ENCODE data around the gene CCL19. TPM values are rescaled to one million over a fixed set of nuclear protein-coding genes. Genes with fewer than 3 reads are reported as not detected.

CCL19 gene
- total and polyA plus RNA-seq, 2 experiments from 2014 or later: not detected

DNA sequence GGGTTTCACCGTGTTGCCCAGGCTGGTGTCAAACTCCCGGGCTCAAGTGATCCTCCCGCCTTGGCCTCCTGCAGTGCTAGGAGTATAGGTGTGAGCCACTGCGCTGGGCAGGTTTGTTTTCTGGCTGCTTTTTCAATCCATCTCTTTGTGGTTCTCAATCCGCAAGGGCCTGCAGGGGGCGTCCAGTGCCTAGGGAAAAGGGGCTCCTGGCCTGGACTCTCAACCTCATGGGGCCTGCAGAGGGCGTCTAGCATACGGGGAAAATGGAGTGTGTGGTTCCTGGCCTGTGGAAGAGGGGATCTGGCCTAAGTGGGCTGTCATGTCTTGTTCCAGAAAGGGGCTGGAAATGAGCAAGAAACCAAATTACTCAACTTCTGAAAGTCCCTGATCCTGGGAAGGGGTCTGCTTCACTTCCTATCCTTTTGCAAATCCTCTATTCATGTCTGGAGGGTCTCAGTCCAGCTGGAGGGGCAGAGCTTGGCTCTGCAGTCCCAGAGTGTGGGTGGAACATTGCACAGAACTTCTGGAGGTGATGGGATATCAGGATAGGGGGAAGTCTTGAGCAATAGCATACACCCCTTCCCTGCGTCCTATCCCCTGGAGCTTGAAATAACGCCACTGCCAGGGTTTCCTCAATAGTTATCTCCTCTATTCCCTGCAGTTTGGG lies 15.9 kb downstream of the CCL19 start:
- Histone ChIP-seq H3K9me3 (ENCODE audit: low read depth) (no peaks in the 10 kb centered on the region), H3K4me3 (no peak overlapping the region), H3K36me3 (no peaks in the 10 kb centered on the region), H3K27ac (no peak overlapping the region), H3K4me1 (ENCODE audit: low read depth) (no peaks in the 10 kb centered on the region), H3K27me3 (no peaks in the 10 kb centered on the region)
- DNase-seq (ENCODE audit: low read depth in 1 of 2, low spot score in 1 of 2): peak; percentile 85 to 92
- TF ChIP-seq, protein P1, sequence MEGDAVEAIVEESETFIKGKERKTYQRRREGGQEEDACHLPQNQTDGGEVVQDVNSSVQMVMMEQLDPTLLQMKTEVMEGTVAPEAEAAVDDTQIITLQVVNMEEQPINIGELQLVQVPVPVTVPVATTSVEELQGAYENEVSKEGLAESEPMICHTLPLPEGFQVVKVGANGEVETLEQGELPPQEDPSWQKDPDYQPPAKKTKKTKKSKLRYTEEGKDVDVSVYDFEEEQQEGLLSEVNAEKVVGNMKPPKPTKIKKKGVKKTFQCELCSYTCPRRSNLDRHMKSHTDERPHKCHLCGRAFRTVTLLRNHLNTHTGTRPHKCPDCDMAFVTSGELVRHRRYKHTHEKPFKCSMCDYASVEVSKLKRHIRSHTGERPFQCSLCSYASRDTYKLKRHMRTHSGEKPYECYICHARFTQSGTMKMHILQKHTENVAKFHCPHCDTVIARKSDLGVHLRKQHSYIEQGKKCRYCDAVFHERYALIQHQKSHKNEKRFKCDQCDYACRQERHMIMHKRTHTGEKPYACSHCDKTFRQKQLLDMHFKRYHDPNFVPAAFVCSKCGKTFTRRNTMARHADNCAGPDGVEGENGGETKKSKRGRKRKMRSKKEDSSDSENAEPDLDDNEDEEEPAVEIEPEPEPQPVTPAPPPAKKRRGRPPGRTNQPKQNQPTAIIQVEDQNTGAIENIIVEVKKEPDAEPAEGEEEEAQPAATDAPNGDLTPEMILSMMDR (IDR thresholded peaks at IDR 0.05; ENCODE audit: low read depth, low read length): peak; percentile 85

DNA sequence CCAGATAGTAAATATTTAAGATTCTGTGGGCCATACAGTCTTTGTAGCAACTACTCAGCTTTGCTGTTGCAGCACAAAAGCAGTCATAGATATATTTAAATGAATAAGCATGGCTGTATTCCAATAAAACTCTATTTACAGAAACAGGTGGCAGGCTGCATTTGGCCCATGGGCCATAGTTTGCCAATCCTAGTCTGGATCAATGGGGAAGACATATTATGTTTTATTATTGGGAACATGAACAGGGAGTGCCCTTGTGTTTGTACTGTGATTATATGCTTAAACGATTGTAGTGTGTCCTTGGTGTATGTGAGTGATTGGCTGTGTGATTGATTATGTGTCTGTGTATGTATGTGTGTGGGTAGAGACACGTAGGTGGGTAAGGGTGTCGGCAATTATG lies 16.6 kb downstream of the CCL19 start:
- Histone ChIP-seq H3K9me3 (ENCODE audit: low read depth) (no peaks in the 10 kb centered on the region), H3K36me3 (no peaks in the 10 kb centered on the region), H3K27me3 (no peaks in the 10 kb centered on the region), H3K4me3 (no peak overlapping the region), H3K27ac (no peak overlapping the region), H3K4me1 (ENCODE audit: low read depth) (no peaks in the 10 kb centered on the region)
- DNase-seq (ENCODE audit: low read depth in 1 of 2, low spot score in 1 of 2): no peak
- TF ChIP-seq, protein P1 (IDR thresholded peaks at IDR 0.05; ENCODE audit: low read depth, low read length): no peak

DNA sequence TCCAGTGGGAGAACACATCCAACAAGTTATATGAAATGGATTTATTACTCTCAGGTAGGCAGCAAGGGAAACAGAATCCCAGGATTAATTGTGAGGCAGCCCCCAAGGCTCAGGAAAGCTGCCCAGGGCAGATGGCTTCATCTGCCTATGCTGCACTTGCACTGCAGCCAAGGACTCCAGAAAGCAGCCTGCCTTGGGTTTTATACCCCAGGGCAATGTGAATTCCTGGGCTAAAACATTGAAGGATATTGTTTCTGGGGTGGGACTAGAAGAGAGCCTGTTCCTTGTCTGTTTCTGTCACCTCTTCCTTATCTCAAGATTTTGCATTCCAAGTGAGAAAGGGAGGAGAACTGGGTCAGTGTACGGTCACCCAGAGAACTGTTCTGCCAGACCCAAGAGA lies 19.8 kb downstream of the CCL19 start:
- Histone ChIP-seq H3K4me3 (no peak overlapping the region), H3K27ac (no peak overlapping the region), H3K9me3 (ENCODE audit: low read depth) (no peaks in the 10 kb centered on the region), H3K27me3 (no peaks in the 10 kb centered on the region), H3K4me1 (ENCODE audit: low read depth) (no peaks in the 10 kb centered on the region), H3K36me3 (no peaks in the 10 kb centered on the region)
- no peak for DNase-seq (ENCODE audit: low read depth in 1 of 2, low spot score in 1 of 2)
- TF ChIP-seq, protein P1 (IDR thresholded peaks at IDR 0.05; ENCODE audit: low read depth, low read length): no peak

DNA sequence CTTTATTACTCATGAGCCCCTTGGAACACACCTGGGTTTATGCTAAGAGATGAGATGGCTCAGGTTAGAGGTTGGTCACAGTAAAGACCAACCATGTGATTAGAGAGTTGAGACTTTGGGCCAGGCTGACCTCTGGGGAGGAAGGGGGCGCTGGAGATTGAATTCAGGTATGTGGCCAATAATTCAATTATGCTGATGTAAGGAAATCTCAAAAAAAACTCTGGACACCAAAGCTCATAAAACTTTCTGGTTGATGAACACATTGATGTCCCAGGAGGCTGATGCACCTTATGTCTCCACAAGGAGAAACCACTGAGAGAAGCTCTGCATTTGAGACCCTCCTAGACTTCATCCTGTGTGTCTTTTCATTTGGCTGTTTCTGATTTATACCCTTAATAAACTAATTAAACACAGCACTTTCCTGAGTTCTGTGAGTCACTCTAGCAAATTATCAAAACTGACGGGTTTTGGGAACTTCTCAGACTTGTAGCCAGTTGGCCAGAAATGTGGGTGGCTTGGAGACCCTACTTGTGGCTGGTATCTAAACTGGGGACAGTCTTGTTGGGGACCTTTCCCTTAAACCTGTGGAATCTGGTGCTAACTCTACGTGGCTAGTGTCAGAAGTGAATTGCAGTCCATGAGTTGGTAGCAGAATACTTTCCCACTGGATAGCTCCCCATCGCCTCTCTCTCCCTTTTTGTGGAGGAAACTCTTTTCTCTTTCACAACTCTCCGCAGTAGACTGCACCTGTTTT lies 21.1 kb downstream of the CCL19 start:
- Histone ChIP-seq H3K4me3 (no peak overlapping the region), H3K4me1 (ENCODE audit: low read depth) (no peaks in the 10 kb centered on the region), H3K9me3 (ENCODE audit: low read depth) (no peaks in the 10 kb centered on the region), H3K27ac (no peak overlapping the region), H3K27me3 (no peaks in the 10 kb centered on the region), H3K36me3 (no peaks in the 10 kb centered on the region)
- TF ChIP-seq, protein P1 (IDR thresholded peaks at IDR 0.05; ENCODE audit: low read depth, low read length): no peak
- DNase-seq (ENCODE audit: low read depth in 1 of 2, low spot score in 1 of 2): no peak

DNA sequence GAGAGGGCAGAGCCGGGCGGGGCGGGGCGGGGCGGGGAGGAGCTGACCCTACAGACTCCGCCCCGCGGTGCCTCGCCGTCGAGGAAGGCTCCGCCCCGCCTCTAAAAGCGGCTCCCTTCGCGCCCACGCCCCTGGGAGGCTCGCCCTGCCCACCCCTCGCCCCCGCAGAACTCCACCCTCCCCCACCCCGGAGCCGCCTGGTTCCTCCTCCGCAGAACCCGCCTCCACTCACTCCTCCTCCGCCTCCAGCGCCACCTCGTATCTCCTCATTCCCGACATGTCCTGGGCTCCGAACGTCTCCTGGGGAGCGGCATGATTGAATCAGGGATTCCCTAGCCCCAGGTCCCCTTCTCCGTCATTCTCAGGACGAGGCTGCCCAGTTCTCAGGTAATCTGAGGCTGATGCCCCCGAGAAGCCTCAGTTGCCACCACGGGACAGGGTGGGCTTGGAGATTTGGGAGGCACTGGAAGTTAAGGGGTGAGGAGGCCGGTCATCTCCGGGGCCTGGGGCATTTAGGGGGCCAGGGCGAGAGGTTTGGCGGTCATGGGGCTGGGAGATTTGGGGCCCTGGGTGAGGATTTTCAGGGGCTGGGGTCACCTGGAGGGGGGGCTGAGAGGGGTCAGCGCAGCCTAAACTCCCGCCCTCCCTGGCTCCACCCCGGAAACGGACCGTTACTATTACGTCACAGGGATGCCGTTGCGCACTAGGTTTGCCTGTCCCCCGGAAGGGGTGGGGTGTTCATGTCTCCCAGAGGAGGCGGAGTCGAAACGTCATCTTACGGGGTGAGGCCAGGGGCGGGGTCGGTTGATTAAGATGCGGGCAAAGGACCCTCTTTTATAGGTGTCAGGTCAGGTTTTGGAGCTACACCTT lies 25.5 kb downstream of the CCL19 start:
- Histone ChIP-seq H3K27ac (peak overlapping the region; percentile 91), H3K4me3 (peak overlapping the region; percentile 77), H3K9me3 (ENCODE audit: low read depth) (no peaks in the 10 kb centered on the region), H3K27me3 (no peaks in the 10 kb centered on the region), H3K36me3 (no peaks in the 10 kb centered on the region), H3K4me1 (ENCODE audit: low read depth) (peaks cover 4% of the 10 kb centered on the region)
- peak; percentile 97 to 98 for DNase-seq (ENCODE audit: low read depth in 1 of 2, low spot score in 1 of 2)
- TF ChIP-seq, protein P1 (IDR thresholded peaks at IDR 0.05; ENCODE audit: low read depth, low read length): no peak

Measured in cardiac muscle cell (in vitro differentiated cells and primary cell).